ENCODE results near the gene TEX12. TPM values are rescaled to one million over a fixed set of nuclear protein-coding genes. Genes with fewer than 3 reads are reported as not detected.

Gene TEX12
- total and polyA plus RNA-seq, 8 donors = 0.20 to 2.0 TPM; not detected in 6

- Histone ChIP-seq H3K27ac (no peak overlapping the region), H3K9me3 (no peaks in the 10 kb centered on the region), H3K4me3 (no peak overlapping the region), H3K27me3 (no peaks in the 10 kb centered on the region), H3K36me3 (no peaks in the 10 kb centered on the region), H3K4me1 (no peaks in the 10 kb centered on the region)
- WGBS, 5 donors = 68 to 85% (median 76%) methylated on average over 1 of the region's 1 CpG
- intact Hi-C loops (cut with DNase I; ENCODE audit: low total_unique reads) = no loop called here
- DNase-seq = no peak
- TF ChIP-seq POLR2AphosphoS5 (IDR thresholded peaks at IDR 0.05) (no peak), CTCF (IDR thresholded peaks at IDR 0.05) (no peak), POLR2A (IDR thresholded peaks at IDR 0.05) (no peak), EP300 (IDR thresholded peaks at IDR 0.05) (no peak)
These were observed 43.7 kb downstream of the TEX12 start for GRCh38 chr11:112210890-112211289.

GRCh38 chr11:112211536-112211935, 44.4 kb downstream of the TEX12 start:
- Histone ChIP-seq H3K36me3 (no peaks in the 10 kb centered on the region), H3K9me3 (no peaks in the 10 kb centered on the region), H3K27me3 (no peaks in the 10 kb centered on the region), H3K4me1 (no peaks in the 10 kb centered on the region), H3K4me3 (no peak overlapping the region), H3K27ac (no peak overlapping the region)
- TF ChIP-seq EP300 (IDR thresholded peaks at IDR 0.05) (no peak), POLR2A (IDR thresholded peaks at IDR 0.05) (no peak), POLR2AphosphoS5 (IDR thresholded peaks at IDR 0.05) (no peak), CTCF (IDR thresholded peaks at IDR 0.05) (no peak)
- no peak for DNase-seq
- intact Hi-C loops (cut with DNase I; ENCODE audit: low total_unique reads) = no loop called here
- 40 to 52% (median 45%) methylated on average over 2 of the region's 2 CpGs for WGBS, 5 donors

GRCh38 chr11:112212290-112212689, 45.1 kb downstream of the TEX12 start:
- Histone ChIP-seq H3K36me3 (no peaks in the 10 kb centered on the region), H3K4me3 (no peak overlapping the region), H3K9me3 (no peaks in the 10 kb centered on the region), H3K27ac (no peak overlapping the region), H3K4me1 (no peaks in the 10 kb centered on the region), H3K27me3 (no peaks in the 10 kb centered on the region)
- intact Hi-C loops (cut with DNase I; ENCODE audit: low total_unique reads) = no loop called here
- TF ChIP-seq POLR2A (IDR thresholded peaks at IDR 0.05) (no peak), EP300 (IDR thresholded peaks at IDR 0.05) (no peak), CTCF (IDR thresholded peaks at IDR 0.05) (no peak), POLR2AphosphoS5 (IDR thresholded peaks at IDR 0.05) (no peak)
- WGBS, 5 donors = 80 to 97% (median 94%) methylated on average over 3 of the region's 3 CpGs
- DNase-seq = no peak

GRCh38 chr11:112212710-112213109, 45.5 kb downstream of the TEX12 start:
- Histone ChIP-seq H3K9me3 (no peaks in the 10 kb centered on the region), H3K4me1 (no peaks in the 10 kb centered on the region), H3K4me3 (no peak overlapping the region), H3K27ac (no peak overlapping the region), H3K36me3 (no peaks in the 10 kb centered on the region), H3K27me3 (no peaks in the 10 kb centered on the region)
- intact Hi-C loops (cut with DNase I; ENCODE audit: low total_unique reads) = no loop called here
- no peak for DNase-seq
- TF ChIP-seq POLR2A (IDR thresholded peaks at IDR 0.05) = no peak
- no peak for TF ChIP-seq EP300 (IDR thresholded peaks at IDR 0.05)
- no peak for TF ChIP-seq POLR2AphosphoS5 (IDR thresholded peaks at IDR 0.05)

GRCh38 chr11:112213753-112214152, 46.6 kb downstream of the TEX12 start:
- TF ChIP-seq EP300 (IDR thresholded peaks at IDR 0.05) = no peak
- Histone ChIP-seq H3K27me3 (no peaks in the 10 kb centered on the region), H3K9me3 (no peaks in the 10 kb centered on the region), H3K27ac (no peak overlapping the region), H3K4me1 (no peaks in the 10 kb centered on the region), H3K36me3 (no peaks in the 10 kb centered on the region), H3K4me3 (no peak overlapping the region)
- intact Hi-C loops (cut with DNase I; ENCODE audit: low total_unique reads) = no loop called here
- no peak for DNase-seq
- 84 to 96% (median 89%) methylated on average over 4 of the region's 4 CpGs for WGBS, 5 donors
